Progenitor cell of endocrine pancreas (in vitro differentiated cells): ENCODE measurements around the gene BCL2L1. TPM values are rescaled to one million over a fixed set of nuclear protein-coding genes. Genes with fewer than 3 reads are reported as not detected.

Source experiments
- DNase-seq: peaks from one replicate; pipeline ENCODE4 v3.0.0; 2021; ENCODE audit warnings: low spot score; ENCODE audit not compliant: unreplicated experiment
- H3K27ac Mint-ChIP-seq: 2 replicates; pipeline ENCODE4 v1.8.0; 2021; ENCODE audit warnings: mild to moderate bottlenecking, moderate library complexity, mixed read lengths
- H3K27me3 Mint-ChIP-seq: 2 replicates; pipeline ENCODE4 v1.8.0; 2021; ENCODE audit warnings: mixed read lengths
- H3K36me3 Mint-ChIP-seq: 2 replicates; pipeline ENCODE4 v1.8.0; 2022; ENCODE audit warnings: mixed read lengths; ENCODE audit not compliant: insufficient read depth
- H3K4me1 Mint-ChIP-seq: 2 replicates; pipeline ENCODE4 v1.8.0; 2021; ENCODE audit warnings: low read depth, mixed read lengths
- H3K4me3 Mint-ChIP-seq: 2 replicates; pipeline ENCODE4 v1.8.0; 2021; ENCODE audit warnings: low read depth, mild to moderate bottlenecking, moderate library complexity, mixed read lengths
- H3K9me3 Mint-ChIP-seq: 2 replicates; pipeline ENCODE4 v1.8.0; 2021; ENCODE audit warnings: low read depth, mixed read lengths
- total RNA-seq: library from RNA; stranded (reverse); gene quantifications from 2 replicates; pipeline ENCODE4 v1.2.1, GENCODE V29; 2021
- TF ChIP-seq, protein P1 (sequence below): fragments of 200-600 bp; sonication (generic); IDR thresholded peaks from one replicate; pipeline ENCODE4 v1.5.0; 2021; ENCODE audit warnings: antibody characterized with exemption, mild to moderate bottlenecking; ENCODE audit not compliant: unreplicated experiment

The BCL2L1 gene
- total RNA-seq, 1 donor from 2014 or later = 130 TPM

- peak overlapping the region; percentile 27 for H3K27ac Mint-ChIP-seq
These were observed 21.9 kb downstream of the BCL2L1 start for GRCh38 chr20:31700747-31701146.

GRCh38 chr20:31699801-31700728, 22.6 kb downstream of the BCL2L1 start:
- DNase-seq = no peak
- Mint-ChIP-seq H3K9me3 (no peaks in the 10 kb centered on the region), H3K27ac (peak overlapping the region; percentile 94), H3K27me3 (no peaks in the 10 kb centered on the region), H3K36me3 (peaks cover 28% of the 10 kb centered on the region), H3K4me1 (peaks cover 44% of the 10 kb centered on the region), H3K4me3 (no peak overlapping the region)
- TF ChIP-seq, protein P1, sequence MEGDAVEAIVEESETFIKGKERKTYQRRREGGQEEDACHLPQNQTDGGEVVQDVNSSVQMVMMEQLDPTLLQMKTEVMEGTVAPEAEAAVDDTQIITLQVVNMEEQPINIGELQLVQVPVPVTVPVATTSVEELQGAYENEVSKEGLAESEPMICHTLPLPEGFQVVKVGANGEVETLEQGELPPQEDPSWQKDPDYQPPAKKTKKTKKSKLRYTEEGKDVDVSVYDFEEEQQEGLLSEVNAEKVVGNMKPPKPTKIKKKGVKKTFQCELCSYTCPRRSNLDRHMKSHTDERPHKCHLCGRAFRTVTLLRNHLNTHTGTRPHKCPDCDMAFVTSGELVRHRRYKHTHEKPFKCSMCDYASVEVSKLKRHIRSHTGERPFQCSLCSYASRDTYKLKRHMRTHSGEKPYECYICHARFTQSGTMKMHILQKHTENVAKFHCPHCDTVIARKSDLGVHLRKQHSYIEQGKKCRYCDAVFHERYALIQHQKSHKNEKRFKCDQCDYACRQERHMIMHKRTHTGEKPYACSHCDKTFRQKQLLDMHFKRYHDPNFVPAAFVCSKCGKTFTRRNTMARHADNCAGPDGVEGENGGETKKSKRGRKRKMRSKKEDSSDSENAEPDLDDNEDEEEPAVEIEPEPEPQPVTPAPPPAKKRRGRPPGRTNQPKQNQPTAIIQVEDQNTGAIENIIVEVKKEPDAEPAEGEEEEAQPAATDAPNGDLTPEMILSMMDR = no peak

More at GRCh38 chr20:31700747-31701146, 21.9 kb downstream of the BCL2L1 start:
- Mint-ChIP-seq H3K4me3 (no peak overlapping the region), H3K9me3 (no peaks in the 10 kb centered on the region), H3K36me3 (peaks cover 30% of the 10 kb centered on the region), H3K27me3 (no peaks in the 10 kb centered on the region), H3K4me1 (peaks cover 45% of the 10 kb centered on the region)
- TF ChIP-seq, protein P1 = no peak
- DNase-seq = no peak

GRCh38 chr20:31698803-31699718, 23.6 kb downstream of the BCL2L1 start:
- Mint-ChIP-seq H3K27ac (peak overlapping the region; percentile 94), H3K4me3 (no peak overlapping the region), H3K27me3 (no peaks in the 10 kb centered on the region), H3K4me1 (peaks cover 44% of the 10 kb centered on the region), H3K36me3 (peaks cover 26% of the 10 kb centered on the region), H3K9me3 (no peaks in the 10 kb centered on the region)
- TF ChIP-seq, protein P1 = no peak
- DNase-seq = no peak

DNA sequence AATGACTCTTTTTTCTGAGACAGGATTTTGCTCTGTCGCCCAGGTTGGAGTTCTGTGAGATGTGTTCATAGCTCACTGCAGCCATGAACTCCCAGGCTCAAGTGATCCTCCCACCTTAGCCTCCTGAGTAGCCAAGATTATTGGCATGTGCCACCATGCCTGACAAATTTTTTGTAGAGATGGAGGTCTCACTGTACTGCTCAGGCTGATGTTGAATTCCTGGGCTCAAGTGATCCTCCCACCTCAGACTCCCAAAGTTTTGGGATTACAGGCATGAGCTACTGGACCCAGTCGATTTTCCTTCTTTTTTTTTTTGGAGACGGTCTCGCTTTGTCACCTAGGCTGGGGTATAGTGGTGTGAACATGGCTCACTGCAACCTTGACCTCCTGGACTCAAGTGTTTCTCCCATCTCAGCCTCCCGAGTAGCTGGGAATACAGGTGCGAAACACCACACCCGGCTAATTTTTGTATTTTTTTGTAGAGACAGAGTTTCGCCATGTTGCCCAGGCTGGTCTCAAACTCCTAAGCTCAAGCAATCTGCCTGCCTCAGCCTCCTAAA, 24.3 kb downstream of the BCL2L1 start:
- H3K36me3 Mint-ChIP-seq = peaks cover 26% of the 10 kb centered on the region
- peak overlapping the region; percentile 94 for H3K27ac Mint-ChIP-seq
- TF ChIP-seq, protein P1 = no peak
- no peak for DNase-seq
- no peaks in the 10 kb centered on the region for H3K9me3 Mint-ChIP-seq
- no peak overlapping the region for H3K4me3 Mint-ChIP-seq
- no peaks in the 10 kb centered on the region for H3K27me3 Mint-ChIP-seq
- H3K4me1 Mint-ChIP-seq = peaks cover 45% of the 10 kb centered on the region
